Renal cortex interstitium (tissue), 11 donors: ENCODE data around the gene CEP55. TPM values are rescaled to one million over a fixed set of nuclear protein-coding genes. Genes with fewer than 3 reads are reported as not detected.

ENCODE experiments used
- DNase-seq, 11 donors: peaks; one replicate each; pipeline ENCODE4 v3.0.0-alpha.2; 2013; ENCODE audit warnings: low read depth in 9 of 11, low spot score in 4 of 11; ENCODE audit errors: extremely low read depth in 1 of 11
- polyA plus RNA-seq, 3 donors: library from polyadenylated mRNA; unstranded; fragments of 120-200 nt; gene quantifications; one replicate each; pipeline ENCODE4 v1.2.1, GENCODE V29; 2013; ENCODE audit not compliant: insufficient read length in 3 of 3

CEP55 gene
- polyA plus RNA-seq, 3 donors = 12.2 to 18.2 (median 16.9) TPM

- no peak for DNase-seq
Observed at GRCh38 chr10:93548376-93549071, 52.1 kb downstream of the CEP55 start.

GRCh38 chr10:93550606-93551005 is 54.2 kb downstream of the CEP55 start:
- DNase-seq = no peak

- no peak for DNase-seq
Observed at GRCh38 chr10:93552780-93553179, 56.4 kb downstream of the CEP55 start.

GRCh38 chr10:93553482-93554315 is 57.3 kb downstream of the CEP55 start:
- DNase-seq = no peak

- no peak for DNase-seq
Observed at GRCh38 chr10:93554316-93554663, 57.9 kb downstream of the CEP55 start.

GRCh38 chr10:93554760-93555432 is 58.5 kb downstream of the CEP55 start:
- DNase-seq = peak; percentile 33 to 69 (median 57)

- no peak for DNase-seq
Observed at GRCh38 chr10:93559490-93559889, 63.1 kb downstream of the CEP55 start.

- DNase-seq = no peak
Observed at GRCh38 chr10:93560541-93560940, 64.1 kb downstream of the CEP55 start.

GRCh38 chr10:93565446-93565845 is 69.0 kb downstream of the CEP55 start:
- no peak for DNase-seq

GRCh38 chr10:93566435-93567276 is 70.2 kb downstream of the CEP55 start, which contains the start of gene FFAR4:
FFAR4 (plus strand) TSS chr10:93566665; CDS start chr10:93566721, 56 bp downstream.
- no peak for DNase-seq

GRCh38 chr10:93567277-93568104 is 71.1 kb downstream of the CEP55 start:
- no peak for DNase-seq

GRCh38 chr10:93568105-93568390 is 71.6 kb downstream of the CEP55 start:
- no peak for DNase-seq

GRCh38 chr10:93570383-93570782 is 74.0 kb downstream of the CEP55 start:
- DNase-seq = no peak

GRCh38 chr10:93572606-93573005 is 76.2 kb downstream of the CEP55 start:
- DNase-seq = no peak

GRCh38 chr10:93573051-93573909 is 76.9 kb downstream of the CEP55 start:
- no peak for DNase-seq

- no peak for DNase-seq
Observed at GRCh38 chr10:93573924-93574323, 77.5 kb downstream of the CEP55 start.

- DNase-seq = no peak
Observed at GRCh38 chr10:93576888-93577287, 80.5 kb downstream of the CEP55 start.

GRCh38 chr10:93577565-93577964 is 81.2 kb downstream of the CEP55 start:
- no peak for DNase-seq
